CD8-positive, alpha-beta memory T cell (primary cell): ENCODE results near the gene KRTAP10-1. TPM values are rescaled to one million over a fixed set of nuclear protein-coding genes. Genes with fewer than 3 reads are reported as not detected.

Experiments
- CTCF ChIA-PET: fragments of 350-600 bp; sonication (Branson Sonifier 250); formaldehyde crosslinking; loops from one replicate; lab custom pipeline; 2021; ENCODE audit warnings: antibody characterized with exemption; lab: Charles Lee
- POLR2A ChIA-PET: fragments of 350-600 bp; sonication (Branson Sonifier 250); formaldehyde crosslinking; loops from one replicate; lab custom pipeline; 2021; ENCODE audit warnings: antibody characterized with exemption; lab: Charles Lee
- DNase-seq, 5 donors: peaks; one replicate each; pipeline versions ENCODE4 v3.0.0 to v3.0.0-alpha.2; 2020 to 2022; ENCODE audit warnings: mixed read lengths in 1 of 5
- H3K27ac ChIP-seq: one replicate; pipeline ENCODE4 v1.7.0; 2013; ENCODE audit warnings: low read depth, mild to moderate bottlenecking, low read length, moderate library complexity
- H3K27me3 ChIP-seq: 2 replicates; pipeline ENCODE4 v1.7.0; 2013; ENCODE audit warnings: low read length, mild to moderate bottlenecking; ENCODE audit not compliant: insufficient read depth, poor library complexity, severe bottlenecking
- H3K36me3 ChIP-seq: 2 replicates; pipeline ENCODE4 v1.7.0; 2013; ENCODE audit warnings: mild to moderate bottlenecking, low read length, moderate library complexity; ENCODE audit not compliant: insufficient read depth
- H3K4me1 ChIP-seq: 2 replicates; pipeline ENCODE4 v1.7.0; 2013; ENCODE audit warnings: mild to moderate bottlenecking, low read length, moderate library complexity; ENCODE audit not compliant: insufficient read depth
- H3K4me3 ChIP-seq: 2 replicates; pipeline ENCODE4 v1.7.0; 2013; ENCODE audit warnings: mild to moderate bottlenecking, low read length
- H3K9me3 ChIP-seq: 2 replicates; pipeline ENCODE4 v1.7.0; 2013; ENCODE audit warnings: mild to moderate bottlenecking, low read length
- H3K27ac Mint-ChIP-seq, 8 donors: one replicate each; pipeline ENCODE4 v1.8.0; 2020 to 2021; ENCODE audit warnings: mixed read lengths in 8 of 8, mild to moderate bottlenecking in 6 of 8, inconsistent platforms in 3 of 8, moderate library complexity in 3 of 8
- H3K27me3 Mint-ChIP-seq, 2 donors: one replicate each; pipeline ENCODE4 v1.8.0; 2020 to 2021; ENCODE audit warnings: mixed read lengths in 2 of 2, mild to moderate bottlenecking in 1 of 2, moderate library complexity in 1 of 2
- H3K36me3 Mint-ChIP-seq, 3 donors: one replicate each; pipeline ENCODE4 v1.8.0; 2020 to 2021; ENCODE audit warnings: mixed read lengths in 3 of 3, inconsistent platforms in 1 of 3, mild to moderate bottlenecking in 1 of 3
- H3K4me1 Mint-ChIP-seq, 3 donors: one replicate each; pipeline ENCODE4 v1.8.0; 2020 to 2021; ENCODE audit warnings: mixed read lengths in 3 of 3, inconsistent platforms in 1 of 3, mild to moderate bottlenecking in 1 of 3
- H3K4me3 Mint-ChIP-seq, 7 donors: one replicate each; pipeline ENCODE4 v1.8.0; 2020 to 2021; ENCODE audit warnings: mixed read lengths in 7 of 7, mild to moderate bottlenecking in 6 of 7, moderate library complexity in 4 of 7, inconsistent platforms in 2 of 7
- H3K9me3 Mint-ChIP-seq, 5 donors: one replicate each; pipeline ENCODE4 v1.8.0; 2020 to 2022; ENCODE audit warnings: mixed read lengths in 5 of 5, mild to moderate bottlenecking in 3 of 5, moderate library complexity in 2 of 5, inconsistent platforms in 1 of 5
- polyA plus RNA-seq: library from polyadenylated mRNA; unstranded; fragments of 300-500 nt; fragmentation: Illumina TruSeq; gene quantifications from one replicate; pipeline ENCODE4 v1.2.3, GENCODE V29; 2021
- total RNA-seq, 2 experiments: library from RNA; stranded (reverse); gene quantifications; one replicate each; pipeline ENCODE4 v1.2.3, GENCODE V29; 2021

The KRTAP10-1 gene
- total and polyA plus RNA-seq, 3 experiments from 2014 or later = not detected

DNA sequence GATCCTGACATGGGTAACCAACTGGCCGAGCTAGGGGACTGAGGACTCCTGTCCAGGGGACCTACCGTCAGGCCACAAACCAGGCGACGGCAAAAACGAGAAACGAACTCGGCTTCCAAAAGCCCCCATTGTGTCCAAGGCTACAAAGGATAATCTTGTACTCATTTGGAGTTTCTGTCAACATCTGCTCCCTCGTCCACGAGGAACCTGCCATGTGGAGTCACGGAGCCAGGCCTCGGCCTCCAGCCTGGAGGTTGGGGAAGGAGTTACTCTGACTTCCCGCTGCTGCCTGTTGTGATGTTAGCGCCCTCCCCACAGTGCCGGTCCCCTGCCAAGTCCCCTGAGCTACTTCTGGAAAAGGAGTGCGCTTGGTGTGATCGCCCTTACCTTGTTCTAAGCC is 7.3 kb downstream of the KRTAP10-1 start:
- H3K27ac Mint-ChIP-seq = no peak overlapping the region
- no peak overlapping the region for H3K27ac ChIP-seq
- peaks cover 0 to 5% (median 0%) of the 10 kb centered on the region in 3 donors for H3K36me3 Mint-ChIP-seq
- H3K27me3 ChIP-seq = no peaks in the 10 kb centered on the region
- H3K36me3 ChIP-seq = no peaks in the 10 kb centered on the region
- CTCF ChIA-PET = no interaction called here
- POLR2A ChIA-PET = no interaction called here
- H3K27me3 Mint-ChIP-seq = peaks cover 1 to 19% of the 10 kb centered on the region in 2 donors
- DNase-seq = no peak
- no peaks in the 10 kb centered on the region for H3K4me1 Mint-ChIP-seq
- no peaks in the 10 kb centered on the region for H3K9me3 ChIP-seq
- no peaks in the 10 kb centered on the region for H3K4me1 ChIP-seq
- H3K9me3 Mint-ChIP-seq = no peaks in the 10 kb centered on the region
- no peak overlapping the region for H3K4me3 ChIP-seq
- no peak overlapping the region for H3K4me3 Mint-ChIP-seq

- Histone ChIP-seq H3K27me3 (no peaks in the 10 kb centered on the region), H3K27ac (no peak overlapping the region), H3K9me3 (no peaks in the 10 kb centered on the region), H3K4me1 (no peaks in the 10 kb centered on the region), H3K36me3 (no peaks in the 10 kb centered on the region), H3K4me3 (no peak overlapping the region)
- no peaks in the 10 kb centered on the region for H3K36me3 Mint-ChIP-seq
- no peak overlapping the region for H3K4me3 Mint-ChIP-seq
- no peak for DNase-seq
- CTCF ChIA-PET = no interaction called here
- H3K27me3 Mint-ChIP-seq = peaks cover 1 to 12% of the 10 kb centered on the region in 2 donors
- H3K4me1 Mint-ChIP-seq = no peaks in the 10 kb centered on the region
- POLR2A ChIA-PET = no interaction called here
- peak overlapping the region in 1 of 8 donors; percentile 50 for H3K27ac Mint-ChIP-seq
- H3K9me3 Mint-ChIP-seq = no peaks in the 10 kb centered on the region
These were observed 8.1 kb downstream of the KRTAP10-1 start for GRCh38 chr21:44531606-44532564.

DNA sequence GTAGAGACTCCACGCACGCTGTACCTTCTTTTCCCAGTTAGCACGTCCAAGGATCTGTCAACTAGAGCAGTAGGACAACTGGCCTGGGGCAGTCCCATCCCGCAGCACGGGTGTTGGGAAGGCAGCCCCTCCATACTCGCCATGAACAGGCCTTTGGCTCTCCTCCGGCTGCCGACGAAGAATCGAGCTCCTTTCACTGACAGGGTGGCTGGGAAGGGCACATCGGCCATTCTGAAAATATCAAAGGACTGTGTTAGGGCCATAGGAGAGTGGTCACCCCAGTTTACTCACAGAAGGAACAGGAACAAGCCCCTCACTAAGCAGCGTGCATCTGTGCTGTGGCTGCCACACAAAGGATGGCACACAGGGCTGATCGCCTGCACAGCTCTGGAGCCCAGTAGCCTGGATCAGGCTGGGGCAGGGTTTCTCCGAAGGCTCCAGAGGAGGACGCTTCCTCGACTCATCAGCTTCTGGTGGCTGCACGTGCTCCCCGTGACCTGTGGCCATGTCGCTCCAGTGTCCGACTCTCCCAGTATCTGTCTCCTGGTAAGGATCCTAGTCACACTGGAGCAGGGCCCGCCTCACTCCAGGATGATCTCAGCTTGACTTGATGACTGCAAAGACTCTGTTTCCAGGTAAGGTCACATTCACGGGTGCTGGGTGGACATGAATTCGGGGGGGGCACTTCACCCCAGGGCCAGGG is 8.9 kb downstream of the KRTAP10-1 start:
- no peaks in the 10 kb centered on the region for H3K9me3 ChIP-seq
- H3K36me3 ChIP-seq = no peaks in the 10 kb centered on the region
- H3K9me3 Mint-ChIP-seq = no peaks in the 10 kb centered on the region
- no peaks in the 10 kb centered on the region for H3K4me1 ChIP-seq
- no peak overlapping the region for H3K27ac Mint-ChIP-seq
- no peak for DNase-seq
- H3K36me3 Mint-ChIP-seq = no peaks in the 10 kb centered on the region
- CTCF ChIA-PET = no interaction called here
- H3K27ac ChIP-seq = no peak overlapping the region
- no peak overlapping the region for H3K4me3 Mint-ChIP-seq
- no peak overlapping the region for H3K4me3 ChIP-seq
- H3K4me1 Mint-ChIP-seq = no peaks in the 10 kb centered on the region
- no peaks in the 10 kb centered on the region for H3K27me3 ChIP-seq
- POLR2A ChIA-PET = no interaction called here
- H3K27me3 Mint-ChIP-seq = peaks cover 1 to 12% of the 10 kb centered on the region in 2 donors

DNA sequence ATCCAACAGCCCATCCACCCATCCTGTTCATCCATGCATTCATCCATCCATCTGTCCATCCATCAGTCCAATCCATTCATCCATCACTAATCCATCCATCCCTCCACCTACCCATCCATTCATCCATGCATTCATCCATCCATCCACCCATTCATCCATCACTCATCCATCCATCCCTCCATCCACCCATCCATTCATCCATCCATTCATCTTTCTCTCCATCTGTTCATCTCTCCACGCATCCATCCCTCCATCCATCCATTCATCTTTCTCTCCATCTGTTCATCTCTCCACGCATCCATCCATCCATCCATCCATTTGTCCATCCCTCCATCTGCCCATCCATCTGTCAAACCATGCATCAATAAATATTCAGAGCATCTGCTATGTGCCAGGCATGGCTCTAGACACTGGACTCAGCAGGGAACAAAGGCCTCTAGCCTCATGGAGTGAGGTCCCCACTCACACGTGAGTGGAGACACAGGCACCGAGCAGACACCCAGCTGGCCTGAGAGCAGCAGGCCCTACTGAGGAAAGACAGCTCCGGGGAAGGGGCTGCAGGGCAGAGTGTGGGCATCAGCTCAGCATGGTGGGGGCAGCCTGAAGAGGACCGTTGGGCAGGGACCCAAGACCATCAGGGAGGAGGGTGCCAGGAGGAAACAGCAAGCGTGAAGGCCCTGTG is 9.6 kb downstream of the KRTAP10-1 start:
- POLR2A ChIA-PET = no interaction called here
- no peaks in the 10 kb centered on the region for H3K36me3 Mint-ChIP-seq
- DNase-seq = no peak
- no peaks in the 10 kb centered on the region for H3K27me3 ChIP-seq
- H3K4me3 ChIP-seq = no peak overlapping the region
- no peaks in the 10 kb centered on the region for H3K4me1 Mint-ChIP-seq
- CTCF ChIA-PET = no interaction called here
- H3K27ac Mint-ChIP-seq = peak overlapping the region in 1 of 8 donors; percentile 75
- no peak overlapping the region for H3K27ac ChIP-seq
- no peak overlapping the region for H3K4me3 Mint-ChIP-seq
- no peaks in the 10 kb centered on the region for H3K9me3 ChIP-seq
- H3K36me3 ChIP-seq = no peaks in the 10 kb centered on the region
- peaks cover 1 to 12% of the 10 kb centered on the region in 2 donors for H3K27me3 Mint-ChIP-seq
- no peaks in the 10 kb centered on the region for H3K4me1 ChIP-seq
- H3K9me3 Mint-ChIP-seq = no peaks in the 10 kb centered on the region

GRCh38 chr21:44529503-44530125 is 10.4 kb downstream of the KRTAP10-1 start:
- no peaks in the 10 kb centered on the region for H3K9me3 Mint-ChIP-seq

GRCh38 chr21:44529011-44529421 is 11.0 kb downstream of the KRTAP10-1 start:
- CTCF ChIA-PET = no interaction called here
- H3K4me3 ChIP-seq = no peak overlapping the region
- POLR2A ChIA-PET = no interaction called here
- H3K4me1 Mint-ChIP-seq = no peaks in the 10 kb centered on the region
- no peak overlapping the region for H3K27ac ChIP-seq
- peak overlapping the region in 1 of 8 donors; percentile 47 for H3K27ac Mint-ChIP-seq
- peaks cover 1 to 10% of the 10 kb centered on the region in 2 donors for H3K27me3 Mint-ChIP-seq
- no peaks in the 10 kb centered on the region for H3K36me3 ChIP-seq
- DNase-seq = no peak
- H3K9me3 Mint-ChIP-seq = no peaks in the 10 kb centered on the region
- no peaks in the 10 kb centered on the region for H3K27me3 ChIP-seq
- H3K9me3 ChIP-seq = no peaks in the 10 kb centered on the region
- H3K4me3 Mint-ChIP-seq = no peak overlapping the region
- H3K4me1 ChIP-seq = no peaks in the 10 kb centered on the region
- H3K36me3 Mint-ChIP-seq = no peaks in the 10 kb centered on the region

More at GRCh38 chr21:44529503-44530125, 10.4 kb downstream of the KRTAP10-1 start:
- Histone ChIP-seq H3K27me3 (no peaks in the 10 kb centered on the region), H3K27ac (no peak overlapping the region), H3K36me3 (no peaks in the 10 kb centered on the region), H3K4me1 (no peaks in the 10 kb centered on the region), H3K9me3 (no peaks in the 10 kb centered on the region), H3K4me3 (no peak overlapping the region)
- no peak for DNase-seq
- Mint-ChIP-seq H3K36me3 (no peaks in the 10 kb centered on the region), H3K27me3 (peaks cover 1 to 10% of the 10 kb centered on the region in 2 donors), H3K4me3 (no peak overlapping the region), H3K4me1 (no peaks in the 10 kb centered on the region), H3K27ac (no peak overlapping the region)
- ChIA-PET CTCF (no interaction called here), POLR2A (no interaction called here)

DNA sequence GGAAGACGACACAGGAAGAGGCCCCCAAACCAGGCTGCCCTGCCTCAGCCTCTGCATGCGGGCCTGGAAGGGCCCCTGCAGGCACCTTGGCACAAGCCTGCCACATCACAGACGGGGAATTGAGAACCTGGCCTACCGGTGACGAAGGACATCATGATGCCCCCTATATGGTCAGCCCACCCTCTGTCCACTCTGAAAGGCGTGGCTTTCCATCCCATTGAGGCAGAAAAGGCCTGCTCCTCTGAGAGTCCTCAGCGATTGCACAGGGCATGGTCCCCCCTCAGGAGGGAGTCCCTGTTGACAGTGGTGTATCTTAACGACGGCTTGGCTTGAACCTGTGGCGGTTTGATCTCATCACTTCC is 11.4 kb downstream of the KRTAP10-1 start:
- H3K9me3 Mint-ChIP-seq = no peaks in the 10 kb centered on the region
- POLR2A ChIA-PET = no interaction called here
- Histone ChIP-seq H3K27me3 (no peaks in the 10 kb centered on the region), H3K27ac (no peak overlapping the region), H3K9me3 (no peaks in the 10 kb centered on the region), H3K4me3 (no peak overlapping the region), H3K4me1 (no peaks in the 10 kb centered on the region), H3K36me3 (no peaks in the 10 kb centered on the region)
- peaks cover 1 to 10% of the 10 kb centered on the region in 2 donors for H3K27me3 Mint-ChIP-seq
- peak overlapping the region in 1 of 8 donors; percentile 47 for H3K27ac Mint-ChIP-seq
- H3K36me3 Mint-ChIP-seq = no peaks in the 10 kb centered on the region
- no peaks in the 10 kb centered on the region for H3K4me1 Mint-ChIP-seq
- DNase-seq = no peak
- CTCF ChIA-PET = no interaction called here
- no peak overlapping the region for H3K4me3 Mint-ChIP-seq
